Measurements from ENCODE around the gene FPR2.

FPR2 gene

DNA sequence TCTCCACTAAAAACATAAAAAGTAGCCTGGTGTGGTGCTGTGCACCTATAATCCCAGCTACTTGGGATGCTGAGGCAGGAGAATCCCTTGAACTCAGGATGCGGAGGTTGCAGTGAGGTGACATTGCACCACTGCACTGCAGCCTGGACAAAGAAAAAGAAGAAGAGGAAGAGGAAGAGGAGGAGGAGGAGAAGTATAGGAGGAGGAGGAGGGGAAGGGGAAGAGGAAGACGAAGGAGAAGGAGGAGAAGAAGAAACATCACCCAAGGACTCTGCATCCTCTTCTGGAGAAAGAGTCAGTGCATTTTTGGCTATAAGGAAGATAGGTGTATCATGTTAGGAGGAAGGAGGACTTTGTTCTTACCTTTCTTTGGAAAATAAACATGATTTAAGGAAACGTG lies 21.0 kb downstream of the FPR2 start:
- H3K9me3 ChIP-seq (ENCODE audit: insufficient read depth, low read length): peaks cover 6% of the 10 kb centered on the region
- H3K36me3 ChIP-seq (replicated peaks; ENCODE audit: low read depth, low read length): no peaks in the 10 kb centered on the region
- no peak overlapping the region for H3K9ac ChIP-seq (ENCODE audit: low read length)
- no peaks in the 10 kb centered on the region for H3K79me2 ChIP-seq (ENCODE audit: low read length)
- no peak overlapping the region for H3K4me3 ChIP-seq (ENCODE audit: low read length)
- H2AFZ ChIP-seq (ENCODE audit: low read depth, low read length): no peak overlapping the region
- no peak for TF ChIP-seq EZH2phosphoT487 (IDR thresholded peaks at IDR 0.05; ENCODE audit: low read depth)
- TF ChIP-seq, protein P1, sequence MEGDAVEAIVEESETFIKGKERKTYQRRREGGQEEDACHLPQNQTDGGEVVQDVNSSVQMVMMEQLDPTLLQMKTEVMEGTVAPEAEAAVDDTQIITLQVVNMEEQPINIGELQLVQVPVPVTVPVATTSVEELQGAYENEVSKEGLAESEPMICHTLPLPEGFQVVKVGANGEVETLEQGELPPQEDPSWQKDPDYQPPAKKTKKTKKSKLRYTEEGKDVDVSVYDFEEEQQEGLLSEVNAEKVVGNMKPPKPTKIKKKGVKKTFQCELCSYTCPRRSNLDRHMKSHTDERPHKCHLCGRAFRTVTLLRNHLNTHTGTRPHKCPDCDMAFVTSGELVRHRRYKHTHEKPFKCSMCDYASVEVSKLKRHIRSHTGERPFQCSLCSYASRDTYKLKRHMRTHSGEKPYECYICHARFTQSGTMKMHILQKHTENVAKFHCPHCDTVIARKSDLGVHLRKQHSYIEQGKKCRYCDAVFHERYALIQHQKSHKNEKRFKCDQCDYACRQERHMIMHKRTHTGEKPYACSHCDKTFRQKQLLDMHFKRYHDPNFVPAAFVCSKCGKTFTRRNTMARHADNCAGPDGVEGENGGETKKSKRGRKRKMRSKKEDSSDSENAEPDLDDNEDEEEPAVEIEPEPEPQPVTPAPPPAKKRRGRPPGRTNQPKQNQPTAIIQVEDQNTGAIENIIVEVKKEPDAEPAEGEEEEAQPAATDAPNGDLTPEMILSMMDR (IDR thresholded peaks at IDR 0.05; ENCODE audit: low read depth, low read length): no peak
- H3K4me2 ChIP-seq (ENCODE audit: low read length): no peak overlapping the region
- H4K20me1 ChIP-seq (ENCODE audit: insufficient read depth, low read length): no peaks in the 10 kb centered on the region
- H3K27ac ChIP-seq (ENCODE audit: low read length): no peak overlapping the region
- H3K27me3 ChIP-seq (ENCODE audit: low read depth, low read length): no peaks in the 10 kb centered on the region
- H3K4me1 ChIP-seq (ENCODE audit: low read length): peaks cover 77% of the 10 kb centered on the region

DNA sequence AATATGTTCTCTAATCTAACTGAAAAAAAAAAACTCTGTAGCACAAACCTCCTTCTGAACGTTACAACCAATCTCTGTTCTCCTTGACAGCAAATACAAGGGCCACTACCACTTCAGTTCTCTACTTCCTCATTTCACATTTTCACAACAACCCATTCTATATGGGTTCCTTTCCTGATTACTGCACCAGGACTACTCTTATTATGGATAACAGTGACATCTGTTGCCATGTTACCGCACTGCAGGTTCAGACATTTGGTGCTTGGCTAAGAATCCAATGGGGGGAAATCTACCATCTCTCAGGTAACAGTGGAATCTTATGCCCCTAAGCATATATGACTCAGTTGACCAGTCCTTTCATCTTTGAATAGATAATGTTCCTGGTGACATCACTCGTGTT lies 22.4 kb downstream of the FPR2 start:
- H3K4me3 ChIP-seq (ENCODE audit: low read length): no peak overlapping the region
- no peaks in the 10 kb centered on the region for H4K20me1 ChIP-seq (ENCODE audit: insufficient read depth, low read length)
- peak overlapping the region; percentile 40 for H3K4me2 ChIP-seq (ENCODE audit: low read length)
- H3K9ac ChIP-seq (ENCODE audit: low read length): no peak overlapping the region
- H3K9me3 ChIP-seq (ENCODE audit: insufficient read depth, low read length): peaks cover 9% of the 10 kb centered on the region
- H2AFZ ChIP-seq (ENCODE audit: low read depth, low read length): no peak overlapping the region
- TF ChIP-seq, protein P1 (IDR thresholded peaks at IDR 0.05; ENCODE audit: low read depth, low read length): peak; percentile 66
- no peak for TF ChIP-seq EZH2phosphoT487 (IDR thresholded peaks at IDR 0.05; ENCODE audit: low read depth)
- no peaks in the 10 kb centered on the region for H3K27me3 ChIP-seq (ENCODE audit: low read depth, low read length)
- H3K27ac ChIP-seq (ENCODE audit: low read length): peak overlapping the region; percentile 95; the same call in 1 of the 2 replicates
- H3K79me2 ChIP-seq (ENCODE audit: low read length): no peaks in the 10 kb centered on the region
- no peaks in the 10 kb centered on the region for H3K36me3 ChIP-seq (replicated peaks; ENCODE audit: low read depth, low read length)
- H3K4me1 ChIP-seq (ENCODE audit: low read length): peaks cover 71% of the 10 kb centered on the region

DNA sequence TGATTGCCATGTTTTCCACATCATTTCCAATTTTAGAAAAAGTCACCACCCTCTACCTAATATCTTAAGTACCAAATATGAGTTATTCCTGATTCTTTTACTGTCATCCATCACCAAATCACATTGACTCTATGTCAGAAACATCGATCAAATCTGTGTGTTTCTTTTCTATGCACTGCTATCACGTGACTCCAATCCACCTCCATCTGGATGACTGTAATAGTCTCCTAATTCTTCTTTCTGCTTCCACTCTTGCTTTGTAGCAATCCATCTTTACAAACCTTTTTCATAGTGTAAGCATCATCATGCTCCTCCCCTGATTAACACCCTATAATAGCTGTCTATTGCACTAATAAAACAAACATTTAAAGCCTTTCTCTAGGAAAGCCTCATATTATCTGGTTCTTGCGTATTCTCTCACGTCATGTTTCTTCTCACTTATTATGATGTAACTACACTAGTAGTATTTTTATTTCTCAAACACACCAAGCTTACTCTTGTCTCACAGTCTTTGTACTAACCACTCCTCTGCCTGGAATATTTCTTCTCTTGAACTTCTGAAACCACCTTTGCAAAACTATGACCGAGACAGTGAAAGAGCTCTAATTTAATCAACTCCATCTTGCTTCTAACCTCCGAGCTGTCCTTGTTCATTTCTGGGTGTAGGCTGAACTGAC lies 23.3 kb downstream of the FPR2 start:
- Histone ChIP-seq H3K4me3 (ENCODE audit: low read length) (peak overlapping the region; percentile 3; the same call in 1 of the 2 replicates), H3K27ac (ENCODE audit: low read length) (peak overlapping the region; percentile 95), H3K27me3 (ENCODE audit: low read depth, low read length) (no peaks in the 10 kb centered on the region), H3K9ac (ENCODE audit: low read length) (peak overlapping the region; percentile 9; the same call in 1 of the 2 replicates), H3K4me2 (ENCODE audit: low read length) (peak overlapping the region; percentile 67), H4K20me1 (ENCODE audit: insufficient read depth, low read length) (no peaks in the 10 kb centered on the region), H2AFZ (ENCODE audit: low read depth, low read length) (no peak overlapping the region), H3K36me3 (replicated peaks; ENCODE audit: low read depth, low read length) (no peaks in the 10 kb centered on the region), H3K79me2 (ENCODE audit: low read length) (no peaks in the 10 kb centered on the region), H3K9me3 (ENCODE audit: insufficient read depth, low read length) (peaks cover 9% of the 10 kb centered on the region), H3K4me1 (ENCODE audit: low read length) (peaks cover 62% of the 10 kb centered on the region)
- TF ChIP-seq, protein P1 (IDR thresholded peaks at IDR 0.05; ENCODE audit: low read depth, low read length): no peak
- TF ChIP-seq EZH2phosphoT487 (IDR thresholded peaks at IDR 0.05; ENCODE audit: low read depth): no peak

DNA sequence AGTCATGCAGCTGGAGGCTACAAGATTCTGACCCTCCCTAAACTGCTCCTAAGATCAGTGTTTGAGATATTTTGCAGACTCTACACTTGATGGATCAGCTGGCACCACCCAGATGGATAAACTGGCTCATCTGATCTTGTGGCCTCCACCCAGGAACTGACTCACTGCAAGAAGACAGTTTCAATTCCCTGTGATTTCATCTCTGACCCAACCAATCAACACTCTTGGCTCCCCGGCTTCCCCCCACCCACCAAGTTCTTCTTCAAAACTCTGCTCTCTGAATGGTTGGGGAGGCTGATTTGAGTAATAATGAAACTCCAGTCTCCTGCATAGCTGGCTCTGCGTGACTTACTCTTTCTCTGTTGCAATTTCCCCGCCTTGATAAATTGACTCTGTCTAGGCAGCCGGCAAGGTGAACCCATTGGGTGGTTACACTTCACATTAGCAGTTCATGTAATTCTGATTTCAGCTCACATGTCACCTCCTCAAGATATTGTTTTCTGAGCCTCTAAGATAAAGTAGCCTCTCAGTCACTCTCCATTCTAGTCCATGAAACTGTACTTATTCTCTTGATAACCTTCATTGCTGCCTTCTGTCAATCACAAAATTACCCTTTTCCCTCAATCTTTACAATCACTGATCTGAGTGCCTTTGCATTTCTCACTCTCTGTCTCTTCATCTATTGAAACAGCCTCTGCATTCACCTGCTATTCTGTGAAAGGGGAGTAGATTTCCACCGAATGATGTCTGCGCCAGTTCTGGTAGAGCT lies 24.1 kb downstream of the FPR2 start:
- Histone ChIP-seq H3K27me3 (ENCODE audit: low read depth, low read length) (no peaks in the 10 kb centered on the region), H3K9ac (ENCODE audit: low read length) (peak overlapping the region; percentile 55; the same call in 1 of the 2 replicates), H3K36me3 (replicated peaks; ENCODE audit: low read depth, low read length) (no peaks in the 10 kb centered on the region), H2AFZ (ENCODE audit: low read depth, low read length) (peak overlapping the region; percentile 37; the same call in 1 of the 2 replicates), H3K4me2 (ENCODE audit: low read length) (peak overlapping the region; percentile 67), H3K27ac (ENCODE audit: low read length) (peak overlapping the region; percentile 95), H3K4me1 (ENCODE audit: low read length) (peaks cover 53% of the 10 kb centered on the region), H4K20me1 (ENCODE audit: insufficient read depth, low read length) (no peaks in the 10 kb centered on the region), H3K4me3 (ENCODE audit: low read length) (peak overlapping the region; percentile 44), H3K9me3 (ENCODE audit: insufficient read depth, low read length) (peaks cover 9% of the 10 kb centered on the region), H3K79me2 (ENCODE audit: low read length) (no peaks in the 10 kb centered on the region)
- TF ChIP-seq, protein P1 (IDR thresholded peaks at IDR 0.05; ENCODE audit: low read depth, low read length): no peak
- no peak for TF ChIP-seq EZH2phosphoT487 (IDR thresholded peaks at IDR 0.05; ENCODE audit: low read depth)
